Kidney (tissue), 14 donors: ENCODE data around the gene CORO7. TPM values are rescaled to one million over a fixed set of nuclear protein-coding genes. Genes with fewer than 3 reads are reported as not detected.
A peak's percentile ranks its signal among the peaks of the same experiment; 100 is the strongest.

Experiments
- DNase-seq, 5 donors: peaks; one replicate each; pipeline ENCODE4 v3.0.0-alpha.2; 2013 to 2020
- FAIRE-seq: peaks from 2 replicates; lab custom pipeline; 2012; peaks lifted over from hg19 to GRCh38; lab: Jason Lieb, UNC
- H3K27ac ChIP-seq, 2 donors: one replicate each; pipeline ENCODE4 v1.7.0; 2013; ENCODE audit warnings: low read depth in 2 of 2, low read length in 2 of 2, inconsistent platforms in 1 of 2
- H3K27me3 ChIP-seq: one replicate; pipeline ENCODE4 v1.7.1; 2013; ENCODE audit warnings: low read length, inconsistent platforms; ENCODE audit not compliant: control insufficient read depth, insufficient read depth
- H3K36me3 ChIP-seq, 3 donors: one replicate each; pipeline versions ENCODE4 v1.7.0 to v1.7.1; 2013; ENCODE audit warnings: low read length in 3 of 3, control low read depth in 1 of 3, inconsistent platforms in 1 of 3; ENCODE audit not compliant: insufficient read depth in 3 of 3, control insufficient read depth in 2 of 3
- H3K4me1 ChIP-seq, 3 donors: one replicate each; pipeline versions ENCODE4 v1.7.0 to v1.7.1; 2013; ENCODE audit warnings: low read length in 3 of 3, inconsistent platforms in 1 of 3, low read depth in 1 of 3; ENCODE audit not compliant: control insufficient read depth in 2 of 3, insufficient read depth in 2 of 3
- H3K4me3 ChIP-seq, 3 donors: one replicate each; pipeline versions ENCODE4 v1.7.0 to v1.8.1; 2013; ENCODE audit warnings: low read length in 3 of 3, control low read depth in 1 of 3, inconsistent platforms in 1 of 3
- H3K9ac ChIP-seq, 3 donors: one replicate each; pipeline versions ENCODE4 v1.7.0 to v1.7.1; 2013; ENCODE audit warnings: low read length in 3 of 3, control low read depth in 1 of 3, inconsistent platforms in 1 of 3
- H3K9me3 ChIP-seq, 3 donors: one replicate each; pipeline versions ENCODE4 v1.7.0 to v1.7.1; 2013; ENCODE audit warnings: low read length in 3 of 3, control low read depth in 1 of 3, inconsistent platforms in 1 of 3; ENCODE audit not compliant: control insufficient read depth in 2 of 3, insufficient read depth in 1 of 3
- intact Hi-C: fragments of 100-400 bp; cut with DNase I; formaldehyde crosslinking; loops from one replicate; pipeline ENCODE4 v1.11.1; 2022
- polyA plus RNA-seq: library from polyadenylated mRNA; stranded (reverse); fragments of 350-450 nt; fragmentation: Illumina TruSeq; extraction: RNeasy Lipid Tissue Mini Kit (QIAGEN cat#74804); gene quantifications from one replicate; pipeline ENCODE4 v1.2.3, GENCODE V29; 2014; ENCODE audit warnings: low read depth, low replicate concordance; ENCODE audit not compliant: insufficient read depth
- total RNA-seq: library from RNA; stranded (reverse); fragmentation: NEBNext Ultra II Directional; extraction: Animal tissue kit (Norgen Biotek cat#: 25700); gene quantifications from one replicate; pipeline ENCODE4 v1.2.1, GENCODE V29; 2021
- TF ChIP-seq, protein P1 (sequence below): IDR thresholded peaks from 3 replicates; pipeline ENCODE4 v1.5.1; 2012; ENCODE audit warnings: mild to moderate bottlenecking, moderate library complexity, borderline replicate concordance; ENCODE audit not compliant: insufficient read depth; ENCODE audit errors: extremely low read depth
- donor health status: control.
- donor health status: control.
- donor health status: control.
- donor health status: control.
- donor health status: control.
- donor health status: DM: yes; HTN: yes; CAD: no.
- donor health status: Normal renal cell carcinoma (clear cell type).

CORO7 gene
- total and polyA plus RNA-seq, 2 donors from 2014 or later = 9.8 to 50.1 TPM

DNA sequence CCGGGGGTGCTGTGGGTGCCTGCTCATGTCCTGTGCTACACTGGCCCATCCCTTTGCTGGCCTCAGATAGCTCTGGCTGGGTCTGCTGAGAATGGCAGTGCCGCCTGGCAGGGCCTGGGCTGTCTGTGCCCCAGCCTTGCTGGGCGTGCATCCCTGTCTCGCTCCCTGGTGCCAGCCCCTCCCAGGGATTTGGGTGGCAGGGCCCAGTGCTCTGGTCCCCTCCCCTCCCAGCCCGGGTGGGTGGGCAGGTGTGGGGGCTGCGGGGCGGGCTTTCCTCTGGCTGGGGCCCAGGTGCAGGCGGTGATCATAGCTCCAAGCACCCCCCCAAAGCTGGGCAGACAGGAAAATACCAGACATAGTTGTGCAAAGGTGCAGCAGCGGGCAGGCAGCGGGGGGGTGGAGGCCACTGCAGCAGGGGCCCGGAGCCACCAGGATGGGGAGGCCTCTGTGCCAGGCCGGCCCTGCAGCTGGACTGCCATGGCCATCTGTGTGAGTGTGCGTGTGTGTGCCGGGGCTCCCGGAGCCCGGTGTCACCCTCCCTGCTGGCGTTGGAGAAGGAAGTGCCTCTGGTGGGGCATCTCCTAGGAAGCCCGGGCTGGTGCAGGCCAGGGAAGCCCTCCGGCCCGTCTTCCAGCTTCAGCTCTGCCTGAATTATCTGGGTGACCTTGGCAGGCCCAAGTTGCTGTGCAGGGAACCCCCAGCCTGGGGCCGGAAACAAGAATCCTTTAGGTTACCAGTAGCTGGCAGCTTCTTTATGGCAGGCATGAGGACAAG is 93.1 kb downstream of the CORO7 start:
- Histone ChIP-seq H3K4me3 (peak overlapping the region in 1 of 3 donors; percentile 47), H3K36me3 (no peaks in the 10 kb centered on the region), H3K9ac (peak overlapping the region in 2 of 3 donors; percentile 41 to 78), H3K9me3 (no peaks in the 10 kb centered on the region), H3K4me1 (peaks cover 0 to 78% (median 68%) of the 10 kb centered on the region in 3 donors), H3K27ac (peak overlapping the region; percentile 90 to 93), H3K27me3 (no peaks in the 10 kb centered on the region)
- FAIRE-seq = no peak
- peak; percentile 46 to 87 (median 73) for DNase-seq
- intact Hi-C loops = no loop called here
- TF ChIP-seq, protein P1, sequence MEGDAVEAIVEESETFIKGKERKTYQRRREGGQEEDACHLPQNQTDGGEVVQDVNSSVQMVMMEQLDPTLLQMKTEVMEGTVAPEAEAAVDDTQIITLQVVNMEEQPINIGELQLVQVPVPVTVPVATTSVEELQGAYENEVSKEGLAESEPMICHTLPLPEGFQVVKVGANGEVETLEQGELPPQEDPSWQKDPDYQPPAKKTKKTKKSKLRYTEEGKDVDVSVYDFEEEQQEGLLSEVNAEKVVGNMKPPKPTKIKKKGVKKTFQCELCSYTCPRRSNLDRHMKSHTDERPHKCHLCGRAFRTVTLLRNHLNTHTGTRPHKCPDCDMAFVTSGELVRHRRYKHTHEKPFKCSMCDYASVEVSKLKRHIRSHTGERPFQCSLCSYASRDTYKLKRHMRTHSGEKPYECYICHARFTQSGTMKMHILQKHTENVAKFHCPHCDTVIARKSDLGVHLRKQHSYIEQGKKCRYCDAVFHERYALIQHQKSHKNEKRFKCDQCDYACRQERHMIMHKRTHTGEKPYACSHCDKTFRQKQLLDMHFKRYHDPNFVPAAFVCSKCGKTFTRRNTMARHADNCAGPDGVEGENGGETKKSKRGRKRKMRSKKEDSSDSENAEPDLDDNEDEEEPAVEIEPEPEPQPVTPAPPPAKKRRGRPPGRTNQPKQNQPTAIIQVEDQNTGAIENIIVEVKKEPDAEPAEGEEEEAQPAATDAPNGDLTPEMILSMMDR = no peak

DNA sequence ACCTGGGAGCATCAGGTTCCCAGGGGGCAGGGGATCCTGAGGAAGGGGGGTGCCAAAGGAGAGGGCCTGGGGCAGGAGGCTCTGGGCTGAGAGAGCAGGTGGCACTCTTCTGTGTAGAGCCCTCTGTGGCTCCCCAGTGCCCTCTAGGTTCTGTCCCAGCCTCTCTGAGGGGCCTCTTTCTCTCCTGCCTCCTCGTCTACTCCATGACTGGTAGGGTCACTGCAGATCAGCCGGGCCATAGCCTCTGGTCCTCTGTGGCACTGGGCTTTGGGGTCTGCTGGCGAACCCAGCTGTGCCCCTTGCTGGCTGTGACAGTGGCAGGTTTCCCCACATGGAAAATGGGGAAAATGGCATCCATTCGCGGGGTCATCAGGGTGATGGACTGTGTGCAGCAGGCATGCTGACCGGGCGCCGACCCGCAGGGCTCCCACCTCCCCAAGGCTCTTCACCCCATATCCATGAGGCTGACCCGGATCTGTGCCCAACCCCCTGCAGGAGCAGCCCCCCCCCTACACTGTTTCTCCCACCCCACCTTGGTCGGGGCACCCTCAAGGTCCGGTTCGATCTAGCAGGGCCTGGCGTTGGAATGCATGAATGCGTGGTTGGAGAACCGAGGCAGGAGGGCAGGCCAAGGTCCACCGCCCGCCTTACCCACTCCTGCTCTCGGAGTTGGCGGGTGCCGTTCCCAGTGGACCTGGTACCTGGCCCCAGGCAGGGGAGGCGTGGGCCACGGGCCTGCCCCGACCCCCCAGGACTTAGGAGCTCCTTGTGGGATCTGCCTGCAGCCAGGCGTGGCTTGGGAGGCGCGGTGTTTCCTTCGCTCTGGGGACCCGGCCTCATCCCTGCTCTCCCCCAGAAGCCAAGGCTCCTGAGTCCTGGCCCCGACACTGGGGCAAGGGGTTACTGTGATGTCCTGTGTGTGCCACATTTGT is 94.0 kb downstream of the CORO7 start:
- peak in 4 of 5 donors; percentile 45 to 79 (median 67) for DNase-seq

DNA sequence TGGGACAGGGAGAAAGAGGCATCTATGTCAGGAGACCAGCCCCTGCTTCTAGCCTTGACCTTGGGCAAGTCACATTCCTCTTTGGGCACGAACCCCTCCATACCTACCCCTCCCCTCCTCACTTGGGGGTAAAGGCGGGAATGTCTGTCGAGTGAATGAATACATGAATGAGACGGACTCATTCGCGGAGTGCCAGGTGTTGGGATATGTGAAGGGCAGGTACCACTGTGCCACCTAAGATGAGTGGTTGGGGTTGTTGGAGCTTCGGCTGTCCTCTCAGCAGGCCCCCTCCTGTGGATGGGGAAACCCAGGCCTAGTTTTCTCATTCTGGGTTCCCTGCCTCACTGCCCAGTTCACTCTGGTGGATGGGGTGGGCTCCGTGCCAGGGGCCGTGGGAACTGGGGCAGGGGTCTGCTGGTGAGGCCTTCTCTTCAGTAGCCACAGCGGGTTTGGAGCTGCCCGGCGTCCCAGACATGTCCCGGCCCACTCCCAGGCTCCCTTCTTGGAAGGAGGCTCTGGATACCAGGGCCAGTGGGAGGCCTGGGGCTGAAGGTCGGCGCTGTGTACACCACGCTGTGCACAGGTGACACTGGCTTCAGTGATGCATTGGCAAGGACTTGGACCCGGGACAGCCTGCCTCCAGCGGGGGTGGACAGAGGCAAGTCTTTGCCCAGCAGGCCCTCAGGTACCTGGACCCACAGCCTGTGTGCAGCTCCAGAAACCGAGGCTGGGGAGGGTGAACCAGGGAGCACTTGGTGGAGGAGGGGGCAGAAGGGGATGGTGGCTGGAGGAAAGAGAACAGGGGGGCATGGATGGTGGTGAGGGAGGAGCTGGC is 94.9 kb downstream of the CORO7 start:
- Histone ChIP-seq H3K9me3 (no peaks in the 10 kb centered on the region), H3K4me1 (peaks cover 0 to 85% (median 70%) of the 10 kb centered on the region in 3 donors), H3K27ac (peak overlapping the region; percentile 90 to 93), H3K4me3 (peak overlapping the region in 2 of 3 donors; percentile 2 to 82), H3K27me3 (no peaks in the 10 kb centered on the region), H3K9ac (peak overlapping the region in 1 of 3 donors; percentile 84), H3K36me3 (no peaks in the 10 kb centered on the region)
- FAIRE-seq (no peak), DNase-seq (peak in 1 of 5 donors; percentile 73)
- TF ChIP-seq, protein P1 = no peak
- intact Hi-C loops = no loop called here

More for the DNA sequence above, 94.0 kb downstream of the CORO7 start:
- Histone ChIP-seq H3K27ac (peak overlapping the region; percentile 90 to 93), H3K9me3 (no peaks in the 10 kb centered on the region), H3K9ac (peak overlapping the region in 2 of 3 donors; percentile 41 to 73), H3K4me3 (peak overlapping the region in 1 of 3 donors; percentile 47), H3K36me3 (no peaks in the 10 kb centered on the region), H3K4me1 (peaks cover 0 to 85% (median 74%) of the 10 kb centered on the region in 3 donors), H3K27me3 (no peaks in the 10 kb centered on the region)
- TF ChIP-seq, protein P1 = no peak
- FAIRE-seq = no peak
- intact Hi-C loops = no loop called here
